ENCODE data around the gene VASN. TPM values are rescaled to one million over a fixed set of nuclear protein-coding genes. Genes with fewer than 3 reads are reported as not detected.
"Not testable (repeated sequence)": the region's sequence is repeated elsewhere in the genome, so short reads cannot be mapped to it uniquely, and the experiment has no call there.

VASN gene
- total RNA-seq, 4 donors from 2014 or later, result 31.0 to 58.1 (median 32.9) TPM

DNA sequence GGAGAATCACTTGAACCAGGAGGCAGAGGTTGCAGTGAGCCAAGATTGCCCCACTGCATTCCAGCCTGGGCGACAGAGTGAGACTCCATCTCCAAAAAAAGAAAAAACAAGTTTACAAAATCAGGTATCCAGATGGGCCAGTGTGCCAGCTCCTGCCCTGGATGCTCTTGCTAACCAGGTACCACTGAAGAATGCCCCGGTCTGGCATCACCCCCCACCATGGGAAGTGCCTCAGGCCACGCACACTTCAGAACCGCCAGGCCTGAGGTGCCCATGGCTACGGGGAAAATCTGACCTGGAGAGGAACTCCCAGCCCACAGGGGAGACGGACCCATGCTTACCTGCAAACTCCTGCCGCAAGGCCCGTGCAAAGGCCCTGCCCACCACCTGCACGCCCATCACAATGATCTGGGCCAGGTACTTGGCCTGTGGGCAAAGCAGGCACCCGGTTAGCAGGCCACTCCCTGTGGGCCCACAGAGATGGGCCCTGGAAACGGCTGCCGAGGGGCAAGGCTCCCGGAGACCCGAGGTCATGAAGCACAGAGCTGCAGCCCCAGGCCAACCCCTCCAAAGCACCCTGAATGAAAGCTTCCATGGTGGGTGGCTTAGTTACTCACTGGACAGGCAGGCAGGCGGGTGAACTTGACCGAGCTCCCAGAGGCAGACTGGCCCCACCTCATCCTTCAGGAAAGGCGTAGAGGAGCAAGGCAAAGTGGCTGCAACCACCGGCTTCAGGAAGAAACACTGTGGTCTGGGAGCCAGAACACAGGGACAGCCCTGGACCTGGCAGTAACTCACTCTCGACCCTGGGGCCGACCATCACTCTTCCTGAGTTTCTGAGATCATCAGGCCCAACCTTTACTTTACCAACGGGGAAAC is 28.5 kb upstream of the VASN start:
- TF ChIP-seq EP300 (IDR thresholded peaks at IDR 0.05), result no peak
- no peak for TF ChIP-seq POLR2A (IDR thresholded peaks at IDR 0.05)
- TF ChIP-seq CTCF (IDR thresholded peaks at IDR 0.05), result no peak
- no peak overlapping the region for H3K27ac ChIP-seq
- DNase-seq (ENCODE audit: low spot score in 2 of 2), result no peak
- no peak overlapping the region for H3K4me3 ChIP-seq
- 83 to 85% methylated on average over 16 of the region's 21 CpGs for WGBS, 2 donors
- H3K4me1 ChIP-seq, result peaks cover 0 to 83% (median 16%) of the 10 kb centered on the region in 4 donors
- peaks cover 0 to 31% (median 8%) of the 10 kb centered on the region in 3 donors for H3K36me3 ChIP-seq
- no peaks in the 10 kb centered on the region for H3K9me3 ChIP-seq
- H3K27me3 ChIP-seq, result no peaks in the 10 kb centered on the region

DNA sequence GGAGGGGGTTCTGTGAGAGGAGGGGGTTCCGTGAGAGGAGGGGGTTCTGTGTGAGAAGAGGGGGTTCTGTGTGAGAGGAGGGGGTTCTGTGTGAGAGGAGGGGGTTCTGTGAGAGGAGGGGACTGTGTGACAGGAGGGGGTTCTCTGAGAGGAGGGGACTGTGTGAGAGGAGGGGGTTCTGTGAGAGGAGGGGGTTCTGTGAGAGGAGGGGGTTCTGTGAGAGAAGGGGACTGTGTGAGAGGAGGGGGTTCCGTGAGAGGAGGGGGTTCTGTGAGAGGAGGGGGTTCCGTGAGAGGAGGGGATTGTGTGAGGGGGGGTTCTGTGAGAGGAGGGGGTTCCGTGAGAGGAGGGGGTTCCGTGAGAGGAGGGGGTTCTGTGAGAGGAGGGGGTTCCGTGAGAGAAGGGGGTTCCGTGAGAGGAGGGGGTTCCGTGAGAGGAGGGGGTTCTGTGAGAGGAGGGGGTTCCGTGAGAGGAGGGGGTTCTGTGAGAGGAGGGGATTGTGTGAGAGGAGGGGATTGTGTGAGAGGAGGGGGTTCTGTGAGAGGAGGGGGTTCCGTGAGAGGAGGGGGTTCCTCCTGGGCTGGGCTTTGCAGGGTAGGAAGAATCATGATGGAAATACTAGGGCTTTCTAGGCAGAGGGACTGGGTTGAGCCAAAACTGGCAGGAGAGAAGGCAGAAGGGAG is 27.2 kb upstream of the VASN start:
- WGBS, 2 donors, result 51 to 66% methylated on average over 5 to 6 of the region's 10 CpGs
- peak overlapping the region in 1 of 4 donors; percentile 19 for H3K4me3 ChIP-seq
- H3K4me1 ChIP-seq, result peaks cover 0 to 81% (median 20%) of the 10 kb centered on the region in 4 donors
- not testable (repeated sequence) for H3K9me3 ChIP-seq; DNase-seq (ENCODE audit: low spot score in 2 of 2); H3K27me3 ChIP-seq
- H3K36me3 ChIP-seq, result peaks cover 0 to 19% (median 8%) of the 10 kb centered on the region in 3 donors
- peak overlapping the region in 3 of 4 donors; percentile 55 to 85 (median 76) for H3K27ac ChIP-seq

DNA sequence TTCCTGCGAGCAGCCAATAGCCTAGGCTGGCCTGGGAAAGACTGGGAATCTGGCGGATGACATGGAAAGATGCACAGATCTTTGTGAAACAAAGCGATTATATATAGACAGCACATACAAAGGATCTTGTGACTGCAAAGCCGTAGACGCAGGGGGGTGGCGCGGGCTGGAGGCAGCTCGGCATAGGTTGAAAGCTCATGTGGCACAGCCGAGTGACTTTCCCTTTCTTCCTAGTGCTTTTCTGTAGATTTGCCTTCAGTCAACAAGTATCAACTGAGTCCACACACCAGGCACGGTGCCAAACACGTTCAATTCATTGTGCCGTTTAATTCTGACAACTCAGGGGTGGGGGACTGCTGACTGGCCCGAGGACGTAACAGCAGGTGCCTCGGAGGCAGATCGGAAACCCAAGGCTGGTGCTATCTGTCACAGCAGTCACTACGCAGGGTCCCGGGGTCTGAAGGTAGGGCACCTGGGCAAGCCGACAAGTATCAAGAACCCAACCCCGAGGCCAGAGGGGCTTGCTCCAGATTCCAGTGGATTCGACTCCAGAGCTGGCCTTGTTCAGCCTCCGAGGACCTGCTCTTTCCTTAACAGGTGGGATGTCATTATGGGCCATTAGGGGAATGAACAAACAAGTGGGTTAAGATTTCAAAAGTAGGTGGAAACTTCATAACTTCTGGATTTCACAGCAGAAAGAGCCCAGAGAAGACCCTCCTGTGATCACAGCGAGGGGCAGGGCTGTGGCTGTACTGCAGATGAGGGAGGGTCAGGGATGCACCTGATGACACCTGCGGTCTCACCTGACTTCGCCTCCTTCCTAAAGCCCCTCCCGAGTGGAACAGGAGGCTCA is 26.4 kb upstream of the VASN start:
- no peak for DNase-seq (ENCODE audit: low spot score in 2 of 2)
- TF ChIP-seq EP300 (IDR thresholded peaks at IDR 0.05), result peak in 1 of 2 donors; percentile 46
- TF ChIP-seq CTCF (IDR thresholded peaks at IDR 0.05), result no peak
- TF ChIP-seq POLR2A (IDR thresholded peaks at IDR 0.05), result no peak
- Histone ChIP-seq H3K27ac (peak overlapping the region in 3 of 4 donors; percentile 55 to 85 (median 76)), H3K9me3 (no peaks in the 10 kb centered on the region), H3K4me1 (peaks cover 0 to 81% (median 24%) of the 10 kb centered on the region in 4 donors), H3K27me3 (no peaks in the 10 kb centered on the region), H3K4me3 (peak overlapping the region in 1 of 4 donors; percentile 19), H3K36me3 (peaks cover 0 to 12% (median 8%) of the 10 kb centered on the region in 3 donors)
- WGBS, 2 donors, result 45 to 59% methylated on average over 25 to 26 of the region's 26 CpGs

GRCh38 chr16:4345836-4346781 is 25.5 kb upstream of the VASN start:
- Histone ChIP-seq H3K9me3 (no peaks in the 10 kb centered on the region), H3K4me1 (peaks cover 0 to 79% (median 27%) of the 10 kb centered on the region in 4 donors), H3K36me3 (peaks cover 0 to 3% (median 3%) of the 10 kb centered on the region in 3 donors), H3K27ac (peak overlapping the region in 3 of 4 donors; percentile 55 to 85 (median 76)), H3K27me3 (no peaks in the 10 kb centered on the region), H3K4me3 (no peak overlapping the region)
- TF ChIP-seq CTCF (IDR thresholded peaks at IDR 0.05), result no peak
- TF ChIP-seq POLR2A (IDR thresholded peaks at IDR 0.05), result no peak
- TF ChIP-seq EP300 (IDR thresholded peaks at IDR 0.05), result no peak
- no peak for DNase-seq (ENCODE audit: low spot score in 2 of 2)
- WGBS, 2 donors, result 68 to 75% methylated on average over 14 of the region's 14 CpGs
